GM12892 (cell line): ENCODE results near the gene DRG2.

Source experiments
- POLR2A ChIP-seq: IDR thresholded peaks from 2 replicates; pipeline ENCODE4 v1.6.1; 2011; ENCODE audit warnings: low read depth, low read length, control low read depth
- POLR2AphosphoS5 ChIP-seq: IDR thresholded peaks from 2 replicates; pipeline ENCODE4 v1.6.1; 2011; ENCODE audit warnings: low read depth, low read length, control low read depth
- TAF1 ChIP-seq: IDR thresholded peaks from 2 replicates; pipeline ENCODE4 v1.6.1; 2011; ENCODE audit warnings: low read depth, mild to moderate bottlenecking, control low read depth, low read length, borderline replicate concordance

GRCh38 chr17:18093616-18094408 is 6.1 kb downstream of the DRG2 start:
- no peak for TF ChIP-seq POLR2A
- no peak for TF ChIP-seq TAF1
- TF ChIP-seq POLR2AphosphoS5 = no peak
